Loucy (cell line): Measurements from ENCODE around the gene ADAMTSL2.

Experiments
- H2AFZ ChIP-seq: fragments of 200-600 bp; sonication (generic); 2 replicates; pipeline ENCODE4 v1.6.0; 2016; ENCODE audit warnings: antibody characterized with exemption, mild to moderate bottlenecking, low read length, moderate library complexity
- H3F3A ChIP-seq: fragments of 200-600 bp; 2 replicates; pipeline ENCODE4 v1.6.0; 2016; ENCODE audit warnings: antibody characterized with exemption, low read depth, mild to moderate bottlenecking
- H3K27me3 ChIP-seq: fragments of 200-600 bp; sonication (generic); 2 replicates; pipeline ENCODE4 v1.6.1; 2014; ENCODE audit warnings: low read length, mild to moderate bottlenecking; ENCODE audit not compliant: insufficient read depth, poor library complexity, severe bottlenecking
- H3K36me3 ChIP-seq: fragments of 200-600 bp; sonication (generic); 2 replicates; pipeline ENCODE4 v1.6.1; 2016; ENCODE audit warnings: low read length; ENCODE audit not compliant: insufficient read depth
- H3K4me1 ChIP-seq: fragments of 200-600 bp; sonication (generic); 2 replicates; pipeline ENCODE4 v1.5.1; 2014; ENCODE audit warnings: low read length, mild to moderate bottlenecking; ENCODE audit not compliant: insufficient read depth, poor library complexity, severe bottlenecking
- H3K4me2 ChIP-seq: fragments of 200-600 bp; sonication (generic); 2 replicates; pipeline ENCODE4 v1.6.0; 2014; ENCODE audit warnings: antibody characterized with exemption, low read length, low read depth, mild to moderate bottlenecking; ENCODE audit not compliant: poor library complexity, severe bottlenecking
- H3K4me3 ChIP-seq: fragments of 200-600 bp; sonication (generic); 2 replicates; pipeline ENCODE4 v1.5.1; 2014; ENCODE audit warnings: low read length, mild to moderate bottlenecking, mixed read lengths; ENCODE audit not compliant: poor library complexity, severe bottlenecking
- H3K79me2 ChIP-seq: fragments of 200-600 bp; sonication (generic); 2 replicates; pipeline ENCODE4 v1.6.1; 2014; ENCODE audit warnings: low read length; ENCODE audit not compliant: insufficient read depth
- H3K9ac ChIP-seq: fragments of 200-600 bp; sonication (generic); 2 replicates; pipeline ENCODE4 v1.6.0; 2014; ENCODE audit warnings: mild to moderate bottlenecking, low read depth, low read length, moderate library complexity; ENCODE audit not compliant: poor library complexity, severe bottlenecking
- H3K9me2 ChIP-seq: fragments of 200-600 bp; sonication (generic); replicated peaks from 2 replicates; pipeline ENCODE4 v1.6.1; 2016; ENCODE audit warnings: low read depth, low read length, mixed read lengths
- H3K9me3 ChIP-seq: fragments of 200-600 bp; sonication (generic); 2 replicates; pipeline ENCODE4 v1.6.1; 2014; ENCODE audit warnings: mild to moderate bottlenecking, antibody characterized with exemption, low read length, low read depth; ENCODE audit not compliant: insufficient read depth
- H4K20me1 ChIP-seq: fragments of 200-600 bp; sonication (generic); 2 replicates; pipeline ENCODE4 v1.6.0; 2014; ENCODE audit warnings: antibody characterized with exemption, low read length, mild to moderate bottlenecking; ENCODE audit not compliant: insufficient read depth, poor library complexity, severe bottlenecking
- EZH2phosphoT487 ChIP-seq: fragments of 200-600 bp; IDR thresholded peaks from 2 replicates; pipeline ENCODE4 v1.6.1; 2018; ENCODE audit warnings: antibody characterized with exemption, mild to moderate bottlenecking, moderate library complexity, borderline replicate concordance
- TF ChIP-seq, protein P1 (sequence below): fragments of 200-600 bp; sonication (generic); conservative IDR thresholded peaks from 2 replicates; pipeline ENCODE4 v1.5.1; 2014; ENCODE audit warnings: mild to moderate bottlenecking, antibody characterized with exemption, low read length

The ADAMTSL2 gene

DNA sequence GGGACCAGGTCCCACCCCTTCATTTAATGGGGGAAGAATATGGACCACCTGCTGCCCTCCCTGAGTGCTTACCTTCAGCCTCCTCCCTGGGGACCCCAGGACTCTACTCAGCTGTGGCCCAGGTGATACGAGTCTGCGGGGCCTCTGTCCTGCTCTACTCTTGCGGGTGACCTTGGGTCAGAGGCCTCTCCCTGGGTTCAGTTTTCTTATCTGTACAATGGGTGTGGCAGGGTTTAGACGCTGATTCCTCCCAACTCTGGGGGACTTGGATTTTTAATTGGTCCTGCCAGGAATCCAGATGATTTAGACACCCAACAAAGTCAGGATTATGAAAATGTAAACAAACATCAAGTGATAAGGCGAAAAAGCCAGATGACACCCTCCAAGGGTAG, 49.7 kb downstream of the ADAMTSL2 start:
- H3F3A ChIP-seq = peaks cover 9% of the 10 kb centered on the region; the same call in 1 of the 2 replicates
- TF ChIP-seq, protein P1, sequence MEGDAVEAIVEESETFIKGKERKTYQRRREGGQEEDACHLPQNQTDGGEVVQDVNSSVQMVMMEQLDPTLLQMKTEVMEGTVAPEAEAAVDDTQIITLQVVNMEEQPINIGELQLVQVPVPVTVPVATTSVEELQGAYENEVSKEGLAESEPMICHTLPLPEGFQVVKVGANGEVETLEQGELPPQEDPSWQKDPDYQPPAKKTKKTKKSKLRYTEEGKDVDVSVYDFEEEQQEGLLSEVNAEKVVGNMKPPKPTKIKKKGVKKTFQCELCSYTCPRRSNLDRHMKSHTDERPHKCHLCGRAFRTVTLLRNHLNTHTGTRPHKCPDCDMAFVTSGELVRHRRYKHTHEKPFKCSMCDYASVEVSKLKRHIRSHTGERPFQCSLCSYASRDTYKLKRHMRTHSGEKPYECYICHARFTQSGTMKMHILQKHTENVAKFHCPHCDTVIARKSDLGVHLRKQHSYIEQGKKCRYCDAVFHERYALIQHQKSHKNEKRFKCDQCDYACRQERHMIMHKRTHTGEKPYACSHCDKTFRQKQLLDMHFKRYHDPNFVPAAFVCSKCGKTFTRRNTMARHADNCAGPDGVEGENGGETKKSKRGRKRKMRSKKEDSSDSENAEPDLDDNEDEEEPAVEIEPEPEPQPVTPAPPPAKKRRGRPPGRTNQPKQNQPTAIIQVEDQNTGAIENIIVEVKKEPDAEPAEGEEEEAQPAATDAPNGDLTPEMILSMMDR = no peak
- TF ChIP-seq EZH2phosphoT487 = no peak
- H3K9me2 ChIP-seq = no peaks in the 10 kb centered on the region
- no peaks in the 10 kb centered on the region for H3K27me3 ChIP-seq
- no peaks in the 10 kb centered on the region for H3K36me3 ChIP-seq
- no peaks in the 10 kb centered on the region for H3K9me3 ChIP-seq
- H3K4me3 ChIP-seq = peak overlapping the region; percentile 81
- H3K4me2 ChIP-seq = peak overlapping the region; percentile 94
- H3K79me2 ChIP-seq = peaks cover 29% of the 10 kb centered on the region
- H4K20me1 ChIP-seq = no peaks in the 10 kb centered on the region
- H3K9ac ChIP-seq = peak overlapping the region; percentile 93
- no peak overlapping the region for H2AFZ ChIP-seq
- H3K4me1 ChIP-seq = peaks cover 73% of the 10 kb centered on the region

DNA sequence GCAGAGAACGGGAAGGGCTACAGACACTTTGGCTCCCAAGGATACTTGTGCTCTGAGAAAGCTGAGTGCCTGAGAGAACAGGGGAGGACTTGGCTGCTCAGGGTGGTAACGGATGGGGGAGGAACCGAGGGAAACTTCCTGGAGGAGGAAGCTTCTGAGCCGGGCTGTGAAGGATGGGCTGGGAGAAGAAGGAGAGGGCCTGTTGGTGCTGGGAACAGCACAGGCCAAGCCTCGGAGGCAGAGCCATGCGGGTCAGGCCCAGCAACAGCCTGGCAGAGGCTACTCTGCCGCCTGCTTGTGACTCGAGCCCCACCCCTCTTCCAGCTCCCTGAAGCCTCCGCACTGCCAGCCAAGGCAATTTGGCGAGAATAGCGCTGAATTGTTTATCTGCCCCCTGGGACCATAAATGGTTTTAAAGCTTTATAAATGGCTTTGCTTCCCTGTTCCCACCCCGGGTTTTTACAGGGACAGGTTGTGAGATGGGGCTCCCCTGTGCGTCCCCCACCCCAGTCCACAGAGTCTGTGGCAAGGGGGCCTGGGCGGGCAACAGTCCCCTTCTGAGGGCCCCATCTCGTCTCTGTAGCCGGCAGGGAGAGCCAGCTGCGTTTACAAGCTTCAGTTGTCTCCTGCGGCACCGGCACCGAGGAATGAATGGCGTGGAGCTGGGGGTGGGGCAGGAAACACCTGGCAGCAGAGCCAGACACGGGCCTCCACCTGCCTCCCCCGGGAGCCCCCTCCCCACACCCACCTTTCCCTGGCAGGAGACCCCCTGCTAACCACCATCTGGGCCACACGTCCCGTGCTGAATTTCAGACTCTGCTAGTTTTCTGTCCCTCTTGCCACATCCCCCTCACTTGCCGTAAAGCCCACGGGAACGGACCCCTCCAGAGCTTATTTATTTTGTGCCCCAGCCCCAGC, 50.3 kb downstream of the ADAMTSL2 start:
- H3K9ac ChIP-seq = peak overlapping the region; percentile 93
- no peaks in the 10 kb centered on the region for H4K20me1 ChIP-seq
- no peaks in the 10 kb centered on the region for H3K36me3 ChIP-seq
- peak overlapping the region; percentile 94 for H3K4me2 ChIP-seq
- no peaks in the 10 kb centered on the region for H3K9me3 ChIP-seq
- H3K4me3 ChIP-seq = peak overlapping the region; percentile 81
- H3F3A ChIP-seq = peaks cover 9% of the 10 kb centered on the region; the same call in 1 of the 2 replicates
- TF ChIP-seq, protein P1 = no peak
- no peak for TF ChIP-seq EZH2phosphoT487
- no peaks in the 10 kb centered on the region for H3K27me3 ChIP-seq
- H3K79me2 ChIP-seq = peaks cover 29% of the 10 kb centered on the region
- H3K4me1 ChIP-seq = peaks cover 73% of the 10 kb centered on the region
- H2AFZ ChIP-seq = no peak overlapping the region; the same call in 1 of the 2 replicates
- H3K9me2 ChIP-seq = no peaks in the 10 kb centered on the region

DNA sequence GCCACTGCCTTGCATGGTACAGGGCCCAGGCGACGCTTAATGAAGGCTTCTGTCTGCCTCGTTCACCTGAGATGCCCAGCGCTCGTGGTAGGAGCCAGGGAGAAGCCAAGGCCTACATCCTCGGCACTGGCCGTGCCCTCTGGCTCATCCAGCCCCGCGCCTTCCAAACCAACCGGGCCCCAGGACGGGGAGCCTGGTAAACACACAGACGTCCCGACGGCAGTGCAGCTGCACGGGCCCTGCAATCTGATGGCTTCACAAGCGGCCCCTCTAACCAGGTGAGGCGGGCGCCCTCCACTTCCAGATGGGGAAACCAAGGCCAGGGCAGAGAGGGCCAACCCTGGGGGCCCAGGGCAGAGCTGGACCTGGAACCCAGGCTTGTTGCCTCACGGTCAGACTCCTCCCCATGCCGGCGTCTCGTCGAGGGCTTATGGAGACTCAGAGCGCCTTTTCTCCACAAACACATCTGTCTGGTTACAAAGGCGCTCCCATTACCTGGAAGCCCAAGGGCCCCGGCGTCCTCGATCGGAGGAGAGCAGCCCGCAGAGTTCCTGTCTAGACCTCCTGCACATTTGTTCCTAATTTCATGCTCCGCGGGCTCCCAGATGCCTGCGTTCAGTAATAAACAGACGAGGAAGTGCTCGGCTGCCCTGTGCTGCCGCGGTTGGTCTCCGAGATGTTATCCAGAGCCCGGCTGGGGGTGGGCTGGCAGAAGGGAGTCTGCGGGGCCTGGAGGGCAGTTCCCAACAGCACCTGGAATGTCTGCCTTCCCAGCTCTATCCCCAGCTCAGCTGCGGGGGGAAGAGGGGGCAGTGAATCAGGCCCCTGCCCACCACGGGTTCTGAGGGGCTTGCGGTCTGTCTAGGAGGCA, 51.2 kb downstream of the ADAMTSL2 start:
- Histone ChIP-seq H4K20me1 (no peaks in the 10 kb centered on the region), H3K4me3 (peak overlapping the region; percentile 81)

More for the DNA sequence above, 51.2 kb downstream of the ADAMTSL2 start:
- H3K9me2 ChIP-seq = no peaks in the 10 kb centered on the region
- H3K4me2 ChIP-seq = peak overlapping the region; percentile 94
- H3K9me3 ChIP-seq = no peaks in the 10 kb centered on the region
- H3K79me2 ChIP-seq = peaks cover 29% of the 10 kb centered on the region
- peaks cover 9% of the 10 kb centered on the region; the same call in 1 of the 2 replicates for H3F3A ChIP-seq
- H2AFZ ChIP-seq = peak overlapping the region; percentile 18
- TF ChIP-seq, protein P1 = no peak
- TF ChIP-seq EZH2phosphoT487 = no peak
- no peaks in the 10 kb centered on the region for H3K27me3 ChIP-seq
- peak overlapping the region; percentile 93 for H3K9ac ChIP-seq
- no peaks in the 10 kb centered on the region for H3K36me3 ChIP-seq
- peaks cover 67% of the 10 kb centered on the region for H3K4me1 ChIP-seq
